Mesodermal cell (in vitro differentiated cells): ENCODE measurements around the gene MARCO. TPM values are rescaled to one million over a fixed set of nuclear protein-coding genes. Genes with fewer than 3 reads are reported as not detected.

Source experiments
- H3K27ac ChIP-seq: 2 replicates; pipeline ENCODE4 v1.7.0; 2013; ENCODE audit warnings: mild to moderate bottlenecking, low read depth, low read length, moderate library complexity; ENCODE audit not compliant: severe bottlenecking
- H3K36me3 ChIP-seq: 2 replicates; pipeline ENCODE4 v1.7.1; 2013; ENCODE audit warnings: mild to moderate bottlenecking, low read length, moderate library complexity; ENCODE audit not compliant: control insufficient read depth, insufficient read depth
- H3K4me1 ChIP-seq: one replicate; pipeline ENCODE4 v1.7.1; 2013; ENCODE audit warnings: mild to moderate bottlenecking, low read length; ENCODE audit not compliant: insufficient read depth, control insufficient read depth, poor library complexity, severe bottlenecking
- H3K4me3 ChIP-seq: 2 replicates; pipeline ENCODE4 v1.7.0; 2013; ENCODE audit warnings: low read length, control low read depth, mild to moderate bottlenecking; ENCODE audit not compliant: insufficient read depth, poor library complexity, severe bottlenecking; ENCODE audit errors: extremely low read depth
- H3K9me3 ChIP-seq: 2 replicates; pipeline ENCODE4 v1.7.1; 2013; ENCODE audit warnings: mild to moderate bottlenecking, low read length, moderate library complexity; ENCODE audit not compliant: control insufficient read depth
- WGBS, 2 experiments: methylation state at CpG; one replicate each; pipeline ENCODE4 v1.1.5; 2013; ENCODE audit warnings: missing lambda C conversion rate in 2 of 2; ENCODE audit not compliant: insufficient coverage in 2 of 2; 5-methylcytosine and 5-hydroxymethylcytosine counted together
- polyA plus RNA-seq, 2 experiments: library from polyadenylated mRNA; stranded (reverse); fragments of 50-300 nt; gene quantifications; one replicate each; pipeline ENCODE4 v1.2.3, GENCODE V29; 2013

Gene MARCO, protein sequence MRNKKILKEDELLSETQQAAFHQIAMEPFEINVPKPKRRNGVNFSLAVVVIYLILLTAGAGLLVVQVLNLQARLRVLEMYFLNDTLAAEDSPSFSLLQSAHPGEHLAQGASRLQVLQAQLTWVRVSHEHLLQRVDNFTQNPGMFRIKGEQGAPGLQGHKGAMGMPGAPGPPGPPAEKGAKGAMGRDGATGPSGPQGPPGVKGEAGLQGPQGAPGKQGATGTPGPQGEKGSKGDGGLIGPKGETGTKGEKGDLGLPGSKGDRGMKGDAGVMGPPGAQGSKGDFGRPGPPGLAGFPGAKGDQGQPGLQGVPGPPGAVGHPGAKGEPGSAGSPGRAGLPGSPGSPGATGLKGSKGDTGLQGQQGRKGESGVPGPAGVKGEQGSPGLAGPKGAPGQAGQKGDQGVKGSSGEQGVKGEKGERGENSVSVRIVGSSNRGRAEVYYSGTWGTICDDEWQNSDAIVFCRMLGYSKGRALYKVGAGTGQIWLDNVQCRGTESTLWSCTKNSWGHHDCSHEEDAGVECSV
- polyA plus RNA-seq (2013, experiment 1 of 2), result not detected
- polyA plus RNA-seq (2013, experiment 2 of 2), result not detected

DNA sequence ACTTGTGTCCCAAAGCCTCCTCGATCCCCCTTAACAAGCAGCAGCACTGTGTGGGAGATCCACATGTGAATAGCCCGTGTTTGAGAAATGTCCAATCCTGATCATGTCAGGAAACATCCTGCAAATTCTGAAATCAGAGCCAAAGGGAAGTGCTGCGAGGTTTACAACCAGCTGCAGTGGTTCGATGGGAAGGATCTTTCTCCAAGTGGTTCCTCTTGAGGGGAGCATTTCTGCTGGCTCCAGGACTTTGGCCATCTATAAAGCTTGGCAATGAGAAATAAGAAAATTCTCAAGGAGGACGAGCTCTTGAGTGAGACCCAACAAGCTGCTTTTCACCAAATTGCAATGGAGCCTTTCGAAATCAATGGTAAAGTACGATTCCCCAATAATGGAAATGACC lies at the start of gene MARCO:
Gene MARCO, plus strand, starts transcription at position 164 of the 400 bp plus-strand sequence. Its CDS starts 107 bp downstream, at position 271.
- H3K4me1 ChIP-seq, result no peaks in the 10 kb centered on the region
- 92 to 94% methylated on average over 6 to 7 of the region's 7 CpGs for WGBS, 2 experiments
- H3K36me3 ChIP-seq, result no peaks in the 10 kb centered on the region
- no peak within 1 kb of the TSS for H3K4me3 ChIP-seq
- no peak within 1 kb of the TSS for H3K27ac ChIP-seq
- H3K9me3 ChIP-seq, result no peaks in the 10 kb centered on the region

DNA sequence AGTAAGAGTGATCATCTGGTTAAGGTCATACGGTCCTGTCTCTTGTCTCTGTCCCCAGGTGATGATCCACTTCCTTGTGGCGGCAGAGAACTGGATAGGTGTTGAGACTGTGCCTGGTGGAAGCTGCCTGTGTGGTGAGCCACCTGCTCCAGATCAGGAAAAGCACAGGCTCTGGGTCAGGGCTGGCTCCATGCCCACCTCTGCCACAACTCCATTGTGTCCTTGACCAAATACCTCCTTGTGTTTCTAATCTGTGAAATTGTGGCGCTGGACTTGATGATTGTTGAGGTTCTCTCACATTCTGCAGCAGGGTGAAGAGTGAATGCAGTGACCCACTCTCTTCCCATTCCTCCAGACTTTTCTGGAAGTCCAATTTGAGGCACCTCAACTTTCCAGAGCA lies 48.9 kb upstream of the MARCO start:
- 82 to 100% methylated on average over 2 to 3 of the region's 3 CpGs for WGBS, 2 experiments
- H3K36me3 ChIP-seq, result no peaks in the 10 kb centered on the region
- peaks cover 4% of the 10 kb centered on the region for H3K9me3 ChIP-seq
- H3K4me1 ChIP-seq, result no peaks in the 10 kb centered on the region
- H3K27ac ChIP-seq, result no peak overlapping the region
- no peak overlapping the region for H3K4me3 ChIP-seq

DNA sequence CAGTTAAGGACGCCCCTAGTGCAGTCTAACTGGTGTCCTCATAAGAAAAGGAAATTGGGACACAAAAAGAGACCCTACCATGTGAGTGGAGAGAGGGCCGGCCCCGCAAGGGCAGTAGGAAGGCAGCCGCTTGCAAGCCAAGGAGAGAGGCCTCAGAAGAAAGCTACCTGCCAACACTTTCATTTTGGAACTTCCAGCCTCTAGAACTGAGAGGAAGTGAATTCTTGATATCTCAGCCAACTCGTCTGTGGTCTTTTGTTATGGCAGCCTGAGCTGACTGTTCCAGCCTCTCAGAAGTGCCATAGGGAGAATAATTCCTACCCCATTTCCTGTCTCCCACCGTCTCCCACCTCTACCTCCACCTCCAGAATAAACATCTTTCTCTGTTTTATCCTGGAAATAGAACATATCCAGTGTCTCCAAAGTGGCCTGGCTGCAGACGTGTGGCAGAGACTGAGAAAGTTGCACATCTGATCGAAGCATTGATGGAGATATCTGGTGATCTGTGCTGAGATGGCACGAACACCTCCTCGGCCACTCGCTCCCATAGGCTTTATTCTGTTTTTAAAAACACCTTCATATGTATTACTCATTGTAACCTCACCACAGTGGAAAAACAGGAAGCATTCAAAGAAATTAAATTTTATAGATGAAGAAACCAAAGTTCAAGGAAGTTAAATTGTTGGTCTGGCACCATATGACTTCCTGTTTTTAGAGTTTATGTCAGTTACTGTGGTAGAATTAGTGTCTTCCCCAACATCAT lies 39.5 kb upstream of the MARCO start:
- H3K36me3 ChIP-seq, result no peaks in the 10 kb centered on the region
- WGBS, 2 experiments, result 77 to 91% methylated on average over 5 to 6 of the region's 11 CpGs
- H3K27ac ChIP-seq, result no peak overlapping the region
- H3K4me1 ChIP-seq, result no peaks in the 10 kb centered on the region
- no peaks in the 10 kb centered on the region for H3K9me3 ChIP-seq
- H3K4me3 ChIP-seq, result no peak overlapping the region

DNA sequence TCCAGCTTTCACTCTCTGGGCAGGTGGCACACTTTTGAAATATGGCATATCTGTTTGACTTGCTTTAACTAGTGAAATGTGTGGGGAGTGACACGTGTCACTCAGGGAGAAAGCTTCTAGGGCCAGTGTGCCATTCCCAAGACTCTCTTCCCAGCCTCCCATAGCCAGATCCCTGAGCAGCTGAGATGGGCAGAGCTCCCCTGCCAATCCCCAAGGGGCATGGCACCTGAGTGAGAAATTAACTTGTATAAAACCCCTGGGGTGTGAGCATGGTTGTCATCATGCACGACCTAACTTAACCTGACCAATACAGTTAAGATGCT lies 39.0 kb upstream of the MARCO start:
- Histone ChIP-seq H3K27ac (no peak overlapping the region), H3K4me3 (no peak overlapping the region), H3K9me3 (no peaks in the 10 kb centered on the region), H3K4me1 (no peaks in the 10 kb centered on the region), H3K36me3 (no peaks in the 10 kb centered on the region)
- WGBS, 2 experiments, result no CpG with 5 or more reads among the region's 2 CpGs

DNA sequence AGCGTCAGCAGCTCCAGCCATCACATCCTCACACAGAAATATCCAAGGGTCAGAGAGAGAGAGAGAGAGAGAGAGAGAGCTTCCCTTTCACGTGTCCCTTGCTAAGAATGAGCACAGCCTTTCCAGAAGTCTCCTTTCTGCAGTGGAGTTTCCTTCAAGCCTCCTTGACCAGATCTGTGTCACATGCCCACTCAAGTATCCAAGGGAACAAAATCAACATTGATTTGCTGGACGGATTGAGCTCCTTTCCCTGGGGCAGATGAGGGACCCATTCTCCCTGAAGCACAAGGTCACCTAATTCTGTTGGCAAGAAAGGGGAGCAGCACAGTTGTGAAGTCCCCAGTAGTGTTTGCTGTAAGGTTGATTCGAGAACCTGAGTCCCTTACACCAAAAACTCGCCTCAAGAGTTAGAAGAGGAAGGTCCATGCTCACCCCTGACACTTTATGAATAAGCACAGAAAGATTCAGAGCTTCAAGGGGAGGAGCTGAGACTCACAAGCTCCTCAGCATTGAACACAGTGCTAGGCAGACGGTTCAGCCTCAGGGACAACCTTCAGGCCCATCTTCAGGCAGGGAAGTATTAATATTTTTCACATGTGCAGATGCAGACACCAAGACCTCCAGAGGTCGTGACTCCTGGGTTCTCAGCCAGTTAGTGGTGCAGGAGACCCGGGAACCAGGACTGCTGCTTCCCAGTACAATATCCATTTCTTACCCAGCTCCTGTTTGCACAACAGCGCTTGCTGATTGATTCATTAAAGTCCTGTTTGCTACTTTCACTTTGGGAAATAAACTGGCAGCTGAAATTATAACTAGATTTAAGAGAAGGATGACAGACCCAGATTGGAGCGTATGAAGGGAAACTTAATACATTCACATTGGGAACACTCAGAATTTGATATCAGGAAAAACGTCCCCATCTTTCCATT lies 38.2 kb upstream of the MARCO start:
- no peak overlapping the region for H3K4me3 ChIP-seq
- 75 to 88% methylated on average over 7 to 9 of the region's 11 CpGs for whole genome bisulfite sequencing, 2 experiments
- no peak overlapping the region for H3K27ac ChIP-seq
- no peaks in the 10 kb centered on the region for H3K4me1 ChIP-seq
- no peaks in the 10 kb centered on the region for H3K9me3 ChIP-seq
- no peaks in the 10 kb centered on the region for H3K36me3 ChIP-seq

DNA sequence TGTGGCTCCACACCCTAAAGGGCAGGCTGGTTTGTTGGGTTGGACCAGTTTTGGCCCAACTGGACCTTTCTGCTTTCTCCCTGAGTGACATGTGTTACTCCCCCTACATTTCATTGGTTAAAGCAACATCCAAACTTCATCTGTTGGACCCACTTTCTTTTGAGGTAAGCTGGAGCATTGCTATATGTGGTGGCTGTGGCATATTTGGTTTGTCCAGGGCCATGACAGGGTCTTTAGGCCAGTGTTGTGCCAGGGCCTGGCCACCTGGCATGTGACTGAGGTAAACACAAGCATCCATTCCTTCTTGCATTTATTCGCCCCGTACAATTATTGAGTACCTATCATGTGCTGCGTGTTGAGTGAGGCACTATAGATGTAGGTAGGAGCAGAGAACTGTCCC lies 36.8 kb upstream of the MARCO start:
- H3K4me3 ChIP-seq, result no peak overlapping the region
- no peaks in the 10 kb centered on the region for H3K9me3 ChIP-seq
- 85% methylated on average over 2 of the region's 3 CpGs; no CpG with 5 or more reads in 1 of the 2 experiments for WGBS, 2 experiments
- H3K4me1 ChIP-seq, result no peaks in the 10 kb centered on the region
- no peak overlapping the region for H3K27ac ChIP-seq
- no peaks in the 10 kb centered on the region for H3K36me3 ChIP-seq

DNA sequence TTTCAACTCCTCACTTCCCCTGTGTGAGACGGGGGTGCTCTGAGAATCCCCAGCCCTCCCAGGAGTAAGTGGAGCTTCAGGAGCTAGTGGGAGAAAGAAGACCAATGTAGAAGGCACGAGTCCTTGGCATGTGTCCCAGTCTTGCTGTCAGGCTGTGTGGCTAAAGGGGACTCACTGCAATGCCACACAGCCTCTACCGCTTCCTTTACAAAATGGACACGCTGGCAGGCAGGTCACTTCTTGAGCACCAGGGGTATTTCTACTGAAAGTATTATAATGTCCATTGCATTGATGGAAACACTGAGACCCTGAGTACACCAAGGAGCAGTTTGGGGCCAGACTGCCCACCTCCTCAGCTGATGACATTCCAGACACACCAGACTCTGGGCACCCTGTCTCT lies 35.8 kb upstream of the MARCO start:
- Histone ChIP-seq H3K27ac (no peak overlapping the region), H3K4me3 (no peak overlapping the region), H3K4me1 (no peaks in the 10 kb centered on the region), H3K9me3 (no peaks in the 10 kb centered on the region), H3K36me3 (no peaks in the 10 kb centered on the region)
- WGBS, 2 experiments, result 86 to 96% methylated on average over 1 to 2 of the region's 4 CpGs

DNA sequence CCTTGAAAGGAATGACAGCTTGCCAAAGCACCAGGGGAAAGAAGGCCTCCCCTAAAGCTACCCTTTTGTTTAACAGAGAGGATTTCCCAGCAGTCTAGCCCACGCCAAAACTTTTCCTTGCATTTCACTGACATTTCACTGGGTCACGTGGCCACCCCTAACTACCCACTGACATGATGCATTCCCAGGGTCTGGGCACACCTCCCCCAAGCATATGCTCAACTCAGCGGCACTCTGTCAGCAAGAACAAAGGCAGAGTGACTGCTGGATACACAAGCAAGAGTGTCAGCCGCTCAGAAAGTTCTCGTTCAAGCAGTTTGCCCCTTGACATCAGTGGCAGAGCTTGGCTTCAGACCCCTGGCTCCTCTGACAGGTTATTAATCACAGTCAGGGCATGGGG lies 34.2 kb upstream of the MARCO start:
- Histone ChIP-seq H3K4me1 (no peaks in the 10 kb centered on the region), H3K27ac (no peak overlapping the region), H3K36me3 (no peaks in the 10 kb centered on the region), H3K9me3 (no peaks in the 10 kb centered on the region), H3K4me3 (no peak overlapping the region)
- 53 to 67% methylated on average over 4 of the region's 5 CpGs for WGBS, 2 experiments

DNA sequence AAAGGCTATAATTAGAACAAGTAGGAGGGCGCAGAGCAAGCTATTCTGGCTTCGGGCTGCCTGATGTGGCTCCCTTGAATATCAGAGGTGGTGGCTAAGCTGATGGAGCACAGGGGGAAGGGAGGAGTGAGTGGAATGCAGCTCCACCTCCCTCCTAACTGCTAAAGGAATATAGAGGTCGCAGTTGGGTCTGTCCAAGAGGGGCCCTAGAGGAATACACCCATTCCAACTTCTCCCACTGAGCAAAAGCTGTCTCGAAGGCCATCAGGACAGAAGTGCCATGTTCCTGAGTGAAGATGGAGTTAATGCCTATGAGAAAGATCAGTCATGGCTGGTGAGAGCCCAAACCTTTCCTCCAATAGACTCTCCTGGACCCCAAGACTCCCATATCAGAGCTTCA lies 32.8 kb upstream of the MARCO start:
- Histone ChIP-seq H3K36me3 (no peaks in the 10 kb centered on the region), H3K4me1 (peaks cover 9% of the 10 kb centered on the region), H3K27ac (no peak overlapping the region), H3K9me3 (no peaks in the 10 kb centered on the region), H3K4me3 (no peak overlapping the region)
- 80 to 92% methylated on average over 1 to 2 of the region's 4 CpGs for WGBS, 2 experiments

DNA sequence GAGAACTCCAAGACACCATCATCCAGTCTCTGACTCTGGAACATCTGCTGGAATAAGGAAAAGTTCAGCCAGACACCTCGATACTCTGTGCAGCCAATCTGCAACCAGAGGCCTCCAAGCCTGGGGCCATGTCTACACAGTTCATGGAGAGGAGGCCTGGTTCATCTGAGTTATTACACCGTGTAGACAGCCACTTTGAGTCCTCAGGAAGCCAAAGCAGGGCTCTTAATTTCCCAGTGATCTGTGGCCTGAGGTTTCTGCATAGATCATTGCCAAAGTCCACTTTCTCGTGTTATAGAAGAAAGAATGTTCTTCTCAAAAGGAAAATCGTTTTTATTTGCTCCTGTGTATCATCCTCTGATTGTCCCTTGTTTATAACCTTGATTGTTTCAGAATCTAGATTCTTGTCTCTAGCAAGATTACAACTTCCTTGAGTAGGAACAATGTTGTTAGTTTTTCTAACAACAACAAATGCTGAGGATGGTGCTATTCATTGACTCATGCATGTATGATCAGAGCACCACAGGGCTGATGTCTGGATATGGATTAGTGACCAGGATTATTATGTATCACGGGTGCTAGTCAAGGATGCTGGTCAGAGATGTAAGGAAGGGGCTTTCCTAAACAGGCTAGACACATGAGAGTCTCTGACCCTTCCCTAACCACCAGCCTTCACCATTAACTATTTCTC lies 30.7 kb upstream of the MARCO start:
- Histone ChIP-seq H3K36me3 (no peaks in the 10 kb centered on the region), H3K27ac (no peak overlapping the region), H3K4me1 (peaks cover 9% of the 10 kb centered on the region), H3K9me3 (no peaks in the 10 kb centered on the region), H3K4me3 (no peak overlapping the region)
- 75 to 93% methylated on average over 3 to 4 of the region's 5 CpGs for WGBS, 2 experiments
